SIG-M5 treated with dmso at 0.1 percent for 504 hours (cell line): Measurements from ENCODE around the gene STK32C.

ENCODE experiments used
- DNase-seq: peaks from one replicate; lab custom pipeline; 2025; ENCODE audit not compliant: unreplicated experiment; lab: John Stamatoyannopoulos, UW

STK32C gene

DNA sequence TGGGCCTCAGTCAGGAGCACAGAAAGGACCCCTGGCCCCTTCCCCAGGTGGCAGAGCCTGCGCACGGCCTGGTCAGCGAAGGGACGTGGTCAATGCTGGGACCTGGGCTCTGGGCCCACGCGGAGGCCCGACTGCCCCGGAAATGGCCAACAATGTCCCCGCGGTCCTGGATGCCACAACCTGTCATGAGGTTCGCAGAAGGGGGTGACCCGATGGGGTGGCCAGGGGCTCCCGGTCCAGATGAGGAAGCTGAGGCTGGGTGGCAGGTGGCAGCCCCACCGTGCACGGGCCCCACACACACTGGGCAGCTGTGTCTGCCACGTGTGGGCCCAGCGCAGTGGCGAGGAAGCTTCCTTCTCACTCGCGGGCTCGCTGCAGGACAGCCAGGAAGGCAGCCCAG lies 71.6 kb downstream of the STK32C start:
- no peak for DNase-seq

DNA sequence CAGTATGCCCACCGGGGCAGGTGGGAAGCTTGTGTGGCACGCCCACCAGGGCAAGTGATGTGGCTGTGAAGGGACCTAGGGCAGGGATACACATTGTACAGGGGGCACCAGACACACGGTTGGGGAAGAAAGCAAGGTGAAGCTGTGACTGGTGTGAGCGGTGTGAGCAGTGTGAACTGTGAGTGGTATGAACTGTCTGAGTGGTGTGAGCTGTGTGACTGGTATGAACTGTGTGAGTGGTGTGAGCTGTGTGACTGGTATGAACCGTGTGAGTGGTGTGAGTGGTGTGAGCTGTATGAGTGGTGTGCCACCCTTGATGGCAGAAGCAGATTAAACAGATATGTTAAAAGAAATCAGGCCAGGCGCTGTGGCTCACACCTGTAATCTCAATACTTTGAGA lies 72.9 kb downstream of the STK32C start:
- no peak for DNase-seq

DNA sequence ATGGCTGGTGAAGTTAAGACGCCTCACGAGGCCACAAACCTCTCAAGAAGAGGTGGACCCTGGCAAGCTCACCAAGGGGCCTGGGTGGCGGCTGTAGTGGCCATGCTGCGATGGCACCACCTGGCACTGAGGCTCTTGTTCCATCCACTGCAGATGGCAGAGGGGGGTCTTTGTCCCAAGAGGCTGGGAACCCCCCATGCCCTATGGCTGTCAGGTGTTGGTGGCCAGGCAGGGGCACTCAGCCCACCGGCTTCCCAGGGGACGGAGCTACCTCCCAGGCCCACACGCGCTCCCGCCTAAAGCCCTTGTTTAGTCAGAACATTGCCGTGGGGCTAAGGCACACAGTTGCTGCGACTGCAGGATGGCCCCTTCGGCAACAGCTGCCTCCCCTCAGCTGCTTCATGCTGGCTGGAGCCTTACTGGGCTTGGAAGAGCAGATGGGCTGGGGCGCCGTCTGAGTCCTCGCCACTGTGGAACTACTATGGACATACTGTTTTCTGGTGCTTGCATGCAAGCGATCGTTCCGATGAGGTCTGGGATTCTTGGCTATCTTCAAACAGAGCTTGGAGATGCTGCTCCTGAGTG lies 74.2 kb downstream of the STK32C start:
- no peak for DNase-seq

DNA sequence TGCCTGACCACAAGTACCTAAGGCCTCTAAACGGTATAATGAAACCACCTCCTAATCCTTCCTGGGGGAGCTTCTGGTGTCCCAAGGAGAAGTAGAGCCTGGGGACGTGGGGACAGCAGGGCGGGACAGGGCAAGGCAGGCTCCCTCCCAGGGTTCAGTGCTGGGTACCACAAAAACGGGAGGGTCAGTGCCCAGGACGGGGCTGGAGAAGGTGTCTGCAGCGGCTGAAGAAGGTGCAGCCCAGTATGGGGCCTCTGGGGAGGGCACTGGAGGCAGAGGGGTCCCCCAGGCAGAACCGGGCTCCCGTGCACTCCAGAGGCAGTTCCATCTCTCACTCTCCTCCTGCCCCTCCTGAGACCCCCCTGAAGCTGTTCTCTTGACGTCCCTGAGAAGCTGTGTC lies 74.8 kb downstream of the STK32C start:
- no peak for DNase-seq

DNA sequence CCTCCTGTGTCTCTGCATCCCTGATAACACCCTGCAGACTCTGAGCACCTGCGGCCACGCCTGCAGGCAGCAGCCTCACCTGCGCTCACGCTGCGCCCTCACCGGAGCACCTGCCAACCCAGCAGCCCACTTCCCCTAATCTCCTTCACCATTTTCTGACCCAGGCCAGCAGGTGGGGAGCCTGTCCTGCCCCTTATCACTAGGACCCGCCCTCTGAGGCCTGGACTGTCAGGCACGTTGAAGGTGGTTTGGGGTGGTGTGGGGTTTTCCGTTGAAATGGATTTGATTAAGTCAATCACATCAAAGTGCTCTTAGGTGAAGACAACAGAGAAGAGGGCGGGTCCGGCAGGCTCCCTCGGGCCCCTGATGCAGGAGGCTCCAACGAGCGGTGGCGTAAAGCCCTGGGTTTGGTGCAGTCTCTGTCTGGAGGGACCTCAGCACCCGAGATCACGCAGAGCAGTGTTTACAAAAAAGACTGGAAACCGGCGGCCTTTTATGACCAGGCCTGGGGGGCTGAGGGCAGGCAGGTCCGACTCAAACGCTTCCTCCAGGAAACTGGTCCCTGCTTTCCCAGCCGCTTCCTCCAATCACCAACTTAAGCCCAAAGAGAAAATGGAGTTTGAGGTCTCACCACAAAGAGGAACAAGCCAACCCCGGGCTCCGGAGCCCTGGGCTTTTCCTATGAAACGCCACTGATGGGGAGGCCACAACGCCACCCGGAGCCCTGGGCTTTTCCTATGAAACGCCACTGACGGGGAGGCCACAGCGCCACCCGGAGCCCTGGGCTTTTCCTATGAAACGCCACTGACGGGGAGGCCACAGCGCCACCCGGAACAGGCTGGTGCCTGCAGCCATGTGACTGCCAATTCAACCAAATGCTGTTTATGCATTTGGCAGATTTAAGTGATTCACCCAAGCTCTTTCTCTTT lies 75.5 kb downstream of the STK32C start:
- peak; percentile 66 for DNase-seq

DNA sequence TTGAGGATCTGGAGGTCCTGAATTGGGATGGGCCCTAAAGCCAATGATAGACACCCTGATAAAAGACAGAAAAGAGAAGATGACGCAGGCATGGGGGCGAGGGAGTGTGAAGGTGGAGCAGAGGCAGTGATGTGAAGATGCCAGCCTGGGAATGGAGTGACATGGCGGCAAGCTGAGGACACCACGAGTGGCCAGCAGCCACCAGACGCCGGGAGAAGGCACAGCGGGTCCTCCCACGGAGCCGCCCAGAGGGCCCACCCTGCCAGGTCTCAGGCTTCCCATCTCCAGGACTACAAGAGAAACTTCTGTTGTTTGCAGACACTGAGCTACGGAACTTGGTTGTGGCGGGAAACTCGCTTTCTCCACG lies 76.1 kb downstream of the STK32C start:
- no peak for DNase-seq

DNA sequence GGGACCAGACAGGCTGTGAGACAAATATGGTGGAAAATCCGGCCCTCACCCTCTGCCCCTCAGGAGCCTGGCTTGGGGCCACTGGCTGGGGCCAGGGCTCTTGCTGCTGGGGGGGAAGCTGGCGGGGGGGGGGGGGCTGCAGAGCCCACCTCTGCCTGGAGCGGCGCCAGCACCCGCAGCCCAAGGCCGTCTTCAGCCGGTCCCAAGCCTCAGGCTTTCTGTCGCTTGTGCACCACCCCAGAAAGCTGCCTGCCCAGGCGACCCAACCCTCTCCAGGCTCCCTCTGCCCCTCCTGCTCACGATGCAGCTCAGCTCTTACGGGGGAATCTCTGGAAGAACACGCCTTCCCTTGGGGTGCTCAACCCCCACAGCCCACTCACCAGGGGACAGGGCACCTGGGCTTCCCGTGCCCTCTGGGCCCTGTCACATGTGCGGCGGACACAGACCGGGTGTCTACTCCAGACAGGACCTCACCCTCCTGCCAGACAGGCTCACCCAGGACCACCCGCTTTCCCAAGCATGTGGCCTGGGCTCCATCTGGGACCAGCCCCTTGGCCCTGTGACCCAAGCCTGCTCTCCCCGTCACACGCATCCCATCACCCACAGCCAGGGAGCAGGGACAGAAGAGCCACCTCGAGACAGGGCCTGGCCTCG lies 77.1 kb downstream of the STK32C start:
- DNase-seq = no peak

DNA sequence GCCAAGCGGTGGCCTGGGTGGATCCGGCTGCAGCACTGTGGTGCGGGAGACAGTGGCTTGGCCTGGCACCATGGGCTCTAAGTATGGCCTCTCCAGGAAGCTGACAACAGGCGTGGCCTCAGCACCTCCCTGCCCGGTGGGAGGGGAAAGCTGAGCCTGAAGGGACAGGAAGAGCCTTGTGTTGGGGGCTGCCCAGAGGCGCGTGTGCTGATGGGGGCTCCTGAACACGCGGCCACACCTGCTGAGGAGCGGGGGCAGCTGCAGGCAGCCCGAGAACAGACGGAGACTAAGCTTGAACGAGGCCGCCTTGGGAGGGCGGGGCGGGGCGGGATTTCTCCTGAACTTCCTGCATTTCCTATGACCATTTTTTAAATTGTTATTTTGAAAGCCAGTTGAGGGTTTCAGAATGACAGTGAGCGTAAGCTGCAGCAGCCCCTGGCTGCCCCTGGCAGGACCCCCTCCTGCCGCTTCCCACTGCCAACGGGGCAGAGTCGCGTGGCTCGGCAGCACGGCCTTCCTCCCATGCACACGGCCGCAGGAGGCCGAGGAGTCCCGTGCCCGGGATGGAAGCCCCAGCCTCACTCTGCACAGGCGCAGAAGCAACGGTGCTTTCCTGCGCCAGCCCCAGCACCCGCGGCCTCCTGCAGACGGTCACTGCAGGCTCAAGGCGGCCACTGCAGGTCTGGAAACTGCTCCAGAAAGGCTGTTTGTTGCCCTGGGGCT lies 77.8 kb downstream of the STK32C start:
- DNase-seq = no peak

DNA sequence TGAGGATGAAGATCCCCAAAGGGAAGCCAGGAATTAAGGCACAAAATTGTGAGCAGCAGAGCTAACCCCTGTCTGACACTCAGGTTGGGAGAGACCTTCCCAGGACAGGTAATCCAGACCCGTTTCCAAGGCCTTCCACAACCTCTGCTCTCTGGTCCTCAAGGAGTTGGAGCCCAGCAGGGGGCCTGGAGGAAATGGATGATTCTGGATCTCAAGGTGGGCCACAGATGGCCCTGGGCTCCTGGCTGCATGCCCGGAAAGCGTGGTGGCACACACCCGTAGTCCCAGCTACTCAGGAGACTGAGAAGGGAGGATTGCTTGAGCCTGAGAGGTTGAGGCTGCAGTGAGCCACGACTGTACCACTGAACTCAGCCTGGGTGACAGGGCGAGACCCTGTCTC lies 78.7 kb downstream of the STK32C start:
- DNase-seq = no peak

DNA sequence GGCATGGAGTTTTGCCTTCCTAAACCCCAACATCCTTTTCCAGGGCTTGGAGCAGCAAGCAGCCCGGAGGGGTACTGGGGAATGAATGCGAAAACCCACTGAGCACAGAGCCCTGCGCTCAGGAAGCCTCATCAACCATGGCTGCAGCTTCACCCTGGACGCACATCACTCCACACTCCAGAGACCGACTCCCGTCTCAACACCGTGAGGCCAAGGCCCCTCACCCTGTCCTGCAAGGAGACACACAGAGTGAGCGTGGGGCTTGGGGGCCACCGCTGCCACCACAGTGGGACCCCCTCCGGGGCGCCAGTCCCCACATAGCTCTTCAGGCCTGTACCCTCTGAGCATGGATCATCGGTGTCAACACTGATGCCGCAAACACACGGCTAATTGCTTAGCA lies 79.1 kb downstream of the STK32C start:
- DNase-seq = no peak

DNA sequence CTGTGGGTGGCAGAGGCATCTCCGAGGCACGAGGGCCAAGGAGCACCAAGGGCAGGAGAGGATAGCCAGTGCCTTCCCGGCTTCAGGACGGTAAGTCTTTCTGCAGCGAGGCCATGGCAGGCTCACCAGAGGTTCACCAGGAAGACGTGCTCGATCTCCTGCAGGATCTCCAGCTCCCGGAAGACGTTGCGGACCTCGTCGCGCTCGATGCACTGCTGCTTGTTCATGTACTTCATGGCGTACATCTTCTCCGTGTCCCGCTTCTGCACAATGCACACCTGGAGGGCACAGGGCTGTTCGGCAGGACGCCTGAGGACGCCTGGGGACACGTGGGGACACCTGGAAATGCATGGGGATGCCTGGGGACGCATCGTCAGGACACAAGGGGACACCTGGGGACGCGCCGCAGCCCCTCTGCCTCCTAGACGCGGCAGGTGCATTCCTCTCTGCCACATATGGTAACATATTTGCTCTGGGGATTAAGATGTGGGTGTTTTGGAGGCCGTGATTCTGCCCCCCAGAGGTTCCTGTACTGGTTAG lies 79.8 kb downstream of the STK32C start:
- no peak for DNase-seq

DNA sequence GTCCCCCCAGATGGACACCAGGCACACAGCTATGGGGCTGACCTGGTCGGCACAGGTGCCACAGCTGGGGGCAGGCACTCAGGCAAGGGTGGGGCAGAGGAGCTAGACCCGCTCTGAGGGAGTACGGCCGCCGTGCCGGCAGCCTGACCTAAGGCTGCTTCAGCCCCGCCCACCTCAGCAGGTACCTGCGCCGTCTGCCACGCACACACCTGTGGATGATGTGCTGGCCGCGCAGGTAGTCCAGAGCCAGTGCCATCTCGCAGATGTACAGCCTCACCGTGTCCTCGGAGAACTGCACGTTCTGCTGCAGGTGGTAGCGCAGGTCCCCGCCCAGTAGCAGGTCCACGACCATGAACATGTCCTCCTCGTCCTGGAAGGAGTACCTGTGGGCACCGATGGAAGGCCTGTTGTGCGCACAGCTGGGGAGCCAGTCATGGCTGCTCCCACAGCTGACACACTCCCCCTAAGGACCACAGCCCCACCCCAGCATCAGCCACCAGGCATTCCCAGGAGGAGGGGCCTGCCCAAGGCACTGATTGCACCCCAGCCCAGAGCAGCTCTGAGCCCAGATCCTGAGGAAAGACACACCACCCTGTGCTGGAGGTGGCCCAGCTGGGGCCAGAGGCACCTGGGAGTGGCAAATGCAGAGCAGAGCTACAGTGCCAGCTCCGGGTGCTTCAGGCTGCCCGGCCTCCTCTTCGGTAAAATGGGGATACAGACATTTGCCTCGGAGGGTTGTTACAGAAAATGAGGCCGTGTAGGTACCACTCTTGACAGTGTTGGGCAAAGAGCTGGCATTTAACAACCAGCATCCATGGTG lies 81.0 kb downstream of the STK32C start:
- DNase-seq = no peak

DNA sequence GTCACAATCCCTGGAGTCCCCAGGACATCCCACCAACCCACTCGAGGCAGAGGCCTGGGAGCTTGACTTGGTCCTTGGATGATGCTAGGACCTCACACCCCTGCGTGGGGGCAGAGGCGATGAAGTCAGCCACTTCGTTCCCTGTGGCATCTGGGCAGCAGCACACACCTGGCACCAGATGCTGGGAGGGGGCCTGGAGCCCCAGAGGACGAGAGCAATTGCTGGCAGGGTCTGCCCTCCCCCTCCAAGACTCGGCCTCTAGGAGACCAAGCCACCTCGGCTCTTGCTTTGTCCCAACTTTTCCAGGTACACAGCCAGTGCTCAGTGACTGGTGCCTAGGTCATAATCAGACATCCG lies 81.9 kb downstream of the STK32C start:
- DNase-seq = no peak

DNA sequence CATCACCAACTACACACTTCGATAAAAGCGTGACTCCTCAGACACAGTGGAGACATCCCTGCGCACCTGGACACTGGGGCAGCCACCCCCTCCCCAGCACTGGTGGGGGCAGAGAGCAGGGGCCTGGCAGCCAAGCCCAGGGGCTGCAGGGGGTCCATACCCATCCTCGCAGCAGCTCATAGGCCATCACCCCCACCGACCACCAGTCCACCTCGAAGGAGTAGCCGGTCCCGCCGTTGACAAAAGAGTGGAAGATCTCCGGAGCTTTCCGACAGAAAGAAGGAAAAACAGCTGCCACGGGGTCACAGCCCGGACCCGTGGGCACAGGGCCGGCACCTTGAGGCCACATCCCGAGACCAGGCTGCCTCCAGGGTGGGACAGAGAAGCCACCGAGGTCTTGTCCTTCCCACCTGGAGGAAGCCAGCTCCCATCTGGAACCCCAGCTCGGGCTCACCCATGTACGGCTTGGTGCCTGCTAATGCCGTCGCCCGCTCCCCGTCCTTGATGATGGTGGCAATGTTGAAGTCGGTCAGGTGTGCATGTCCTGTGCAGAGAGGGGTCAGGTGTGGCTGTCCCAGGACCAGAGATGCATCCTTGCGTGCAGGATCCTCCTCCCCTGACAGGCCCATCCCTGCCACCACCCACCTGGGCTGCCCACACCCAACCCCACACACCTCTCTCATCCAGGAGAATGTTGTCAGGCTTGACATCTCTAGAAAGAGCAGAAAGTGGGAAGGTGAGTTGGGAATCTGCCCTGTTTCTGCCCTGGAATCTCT lies 82.5 kb downstream of the STK32C start:
- DNase-seq = no peak

DNA sequence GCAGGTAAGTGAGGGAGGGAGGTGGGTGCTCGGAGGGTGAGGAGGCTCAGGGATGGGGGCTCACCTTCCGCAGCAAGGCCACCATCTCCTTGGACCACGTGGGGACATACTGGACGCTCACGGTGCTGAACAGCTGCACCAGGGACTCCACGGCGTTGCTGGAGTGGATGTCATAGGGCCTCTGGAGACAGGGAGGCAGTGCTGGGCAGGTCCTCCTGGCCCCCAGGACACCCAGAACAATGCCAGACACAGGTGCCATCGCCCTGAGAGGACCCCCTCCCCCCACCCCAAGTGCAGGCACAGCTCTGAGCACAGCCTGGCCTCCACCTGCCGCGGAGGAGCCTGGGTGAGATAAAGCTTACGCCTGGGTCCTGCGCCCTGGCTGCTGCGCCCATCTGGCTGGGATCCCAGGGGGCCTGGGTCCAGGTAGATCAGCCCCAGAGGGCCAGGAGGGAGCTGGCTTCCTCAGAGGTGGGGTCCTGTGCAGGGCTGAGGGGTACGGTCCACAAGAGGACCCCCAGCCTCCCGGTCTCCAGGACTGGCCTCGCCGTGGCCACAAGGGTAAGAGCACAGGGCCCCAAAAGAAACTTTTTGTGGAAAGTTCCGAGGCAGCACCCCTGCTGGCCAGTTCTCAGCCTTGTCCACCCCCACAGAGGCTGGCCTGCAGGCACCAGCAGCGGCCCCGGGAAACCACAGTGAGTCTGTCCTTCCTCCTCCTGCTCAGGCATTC lies 83.2 kb downstream of the STK32C start:
- DNase-seq = no peak

DNA sequence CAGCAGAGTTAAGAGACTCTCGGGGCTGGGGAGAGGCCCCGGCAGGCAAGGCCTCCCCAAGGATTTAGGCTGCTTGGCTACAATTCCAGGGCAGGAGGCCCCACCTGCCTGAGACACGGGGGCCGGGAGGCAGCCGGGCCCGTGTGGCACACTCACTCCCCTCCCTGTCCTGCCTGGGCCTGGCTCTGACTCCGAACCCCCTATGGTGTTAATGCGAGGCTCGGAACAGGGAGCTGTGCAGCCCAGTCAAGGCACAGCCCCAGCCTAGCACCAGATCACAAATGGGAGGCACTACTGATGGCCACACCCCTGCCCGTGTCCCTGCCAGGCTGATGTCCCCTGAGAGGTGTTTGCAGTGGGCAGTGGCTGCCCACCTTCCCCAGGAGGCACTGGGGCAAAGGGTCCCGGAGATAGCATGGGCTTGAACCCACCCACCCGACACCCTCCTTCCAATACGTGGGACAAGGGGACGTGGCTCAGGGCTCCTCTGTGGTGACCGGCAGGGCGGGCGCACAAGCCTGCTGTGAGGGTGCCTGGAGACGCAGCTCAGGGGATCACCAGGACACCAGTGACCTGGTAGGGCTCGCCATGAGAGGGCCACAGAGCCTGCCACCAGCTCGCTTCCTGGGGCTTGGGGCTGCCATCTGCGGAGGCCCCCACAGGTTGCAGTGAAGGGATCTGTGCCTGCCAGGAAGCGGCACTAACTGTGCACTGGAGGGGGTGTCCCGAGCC lies 84.0 kb downstream of the STK32C start:
- DNase-seq = no peak

DNA sequence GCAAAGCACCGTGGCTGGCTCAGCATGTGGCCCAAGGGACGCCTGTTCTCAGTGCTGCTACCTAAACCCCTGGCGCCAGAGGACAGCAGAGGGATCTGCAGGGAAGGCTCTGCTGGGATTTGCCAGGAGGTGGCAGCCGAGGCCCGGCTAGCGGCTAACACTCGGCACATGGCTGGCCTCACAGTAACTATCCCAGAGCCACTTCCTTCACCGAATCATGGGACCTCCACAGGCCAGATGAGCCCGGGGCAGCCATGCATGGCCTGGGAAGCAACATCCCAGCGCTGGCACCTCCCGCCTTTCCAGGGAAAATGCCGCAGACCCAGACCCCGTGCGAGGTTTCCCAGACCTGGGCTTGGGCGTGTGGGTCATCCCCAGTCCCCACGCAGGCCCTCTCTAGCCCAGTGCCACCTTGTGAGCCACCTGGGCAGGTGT lies 84.6 kb downstream of the STK32C start:
- peak; percentile 69 for DNase-seq

DNA sequence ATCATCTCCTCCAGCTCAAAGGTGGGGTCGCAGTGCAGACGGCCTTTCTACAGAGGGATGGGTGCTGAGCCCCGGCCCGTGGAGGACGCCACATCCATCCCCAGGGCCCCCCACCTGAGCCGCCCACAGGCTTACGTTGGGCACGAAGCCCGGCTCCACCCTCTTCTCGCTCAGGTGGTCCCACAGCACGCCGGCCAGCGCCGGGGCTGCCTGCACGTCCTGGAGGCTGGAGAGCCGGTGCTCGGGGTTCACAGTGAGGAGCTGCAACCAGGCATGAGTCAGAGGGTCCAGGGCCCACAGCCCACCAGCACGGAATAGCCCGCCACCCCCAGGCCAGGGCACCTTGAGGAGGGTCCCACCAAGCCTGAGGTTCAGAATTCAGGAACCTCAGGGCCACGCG lies 85.0 kb downstream of the STK32C start:
- no peak for DNase-seq
